Astrocyte (in vitro differentiated cells and primary cell): Measurements from ENCODE around the gene DBNDD2.

ENCODE experiments used
- EZH2 ChIP-seq: IDR thresholded peaks from 2 replicates; pipeline ENCODE4 v1.6.1; 2012; ENCODE audit warnings: mild to moderate bottlenecking, low read length, inconsistent platforms; ENCODE audit not compliant: insufficient read depth
- TF ChIP-seq, protein P1 (sequence below): IDR thresholded peaks from 2 replicates; pipeline ENCODE4 v1.5.1; 2011; ENCODE audit warnings: low read depth, mild to moderate bottlenecking, inconsistent platforms, low read length, moderate library complexity; ENCODE audit not compliant: insufficient read depth

DNA sequence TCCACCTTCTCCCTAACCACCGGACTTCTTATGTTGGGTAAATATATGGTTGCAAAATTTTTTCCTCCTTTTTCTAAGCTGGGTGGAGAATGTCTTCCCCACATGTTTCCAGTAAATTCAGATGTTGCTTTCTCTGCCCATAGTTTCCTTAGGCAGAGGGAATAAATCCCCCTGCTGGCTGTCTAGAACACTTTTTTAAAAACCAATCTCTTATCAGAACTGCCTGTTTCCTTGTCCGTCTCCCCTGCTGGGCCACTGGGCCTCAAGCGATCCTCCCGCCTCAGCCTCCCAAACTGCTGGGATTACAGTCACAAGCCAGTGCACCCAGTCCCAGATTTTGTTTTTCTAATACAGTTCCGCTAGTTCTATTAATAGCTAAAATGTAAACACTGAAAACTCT lies 51.5 kb downstream of the DBNDD2 start:
- TF ChIP-seq, protein P1, sequence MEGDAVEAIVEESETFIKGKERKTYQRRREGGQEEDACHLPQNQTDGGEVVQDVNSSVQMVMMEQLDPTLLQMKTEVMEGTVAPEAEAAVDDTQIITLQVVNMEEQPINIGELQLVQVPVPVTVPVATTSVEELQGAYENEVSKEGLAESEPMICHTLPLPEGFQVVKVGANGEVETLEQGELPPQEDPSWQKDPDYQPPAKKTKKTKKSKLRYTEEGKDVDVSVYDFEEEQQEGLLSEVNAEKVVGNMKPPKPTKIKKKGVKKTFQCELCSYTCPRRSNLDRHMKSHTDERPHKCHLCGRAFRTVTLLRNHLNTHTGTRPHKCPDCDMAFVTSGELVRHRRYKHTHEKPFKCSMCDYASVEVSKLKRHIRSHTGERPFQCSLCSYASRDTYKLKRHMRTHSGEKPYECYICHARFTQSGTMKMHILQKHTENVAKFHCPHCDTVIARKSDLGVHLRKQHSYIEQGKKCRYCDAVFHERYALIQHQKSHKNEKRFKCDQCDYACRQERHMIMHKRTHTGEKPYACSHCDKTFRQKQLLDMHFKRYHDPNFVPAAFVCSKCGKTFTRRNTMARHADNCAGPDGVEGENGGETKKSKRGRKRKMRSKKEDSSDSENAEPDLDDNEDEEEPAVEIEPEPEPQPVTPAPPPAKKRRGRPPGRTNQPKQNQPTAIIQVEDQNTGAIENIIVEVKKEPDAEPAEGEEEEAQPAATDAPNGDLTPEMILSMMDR = peak; percentile 10
- TF ChIP-seq EZH2 = no peak
